Right lung (tissue), 5 donors: ENCODE results near the gene WDR5. TPM values are rescaled to one million over a fixed set of nuclear protein-coding genes. Genes with fewer than 3 reads are reported as not detected.
A peak's percentile ranks its signal among the peaks of the same experiment; 100 is the strongest.

ENCODE experiments used
- DNase-seq, 2 donors: peaks; one replicate each; pipeline ENCODE4 v3.0.0-alpha.2; 2013
- polyA plus RNA-seq, 5 donors: library from polyadenylated mRNA; unstranded; fragments of 120-200 nt; gene quantifications; one replicate each; pipeline versions ENCODE4 v1.2.1 to v1.2.3, GENCODE V29; 2013; ENCODE audit warnings: inconsistent platforms in 1 of 5, low replicate concordance in 1 of 5; ENCODE audit not compliant: insufficient read length in 5 of 5, insufficient read depth in 1 of 5

The WDR5 gene
- polyA plus RNA-seq, 5 donors: 27.4 to 38.5 (median 30.8) TPM

DNA sequence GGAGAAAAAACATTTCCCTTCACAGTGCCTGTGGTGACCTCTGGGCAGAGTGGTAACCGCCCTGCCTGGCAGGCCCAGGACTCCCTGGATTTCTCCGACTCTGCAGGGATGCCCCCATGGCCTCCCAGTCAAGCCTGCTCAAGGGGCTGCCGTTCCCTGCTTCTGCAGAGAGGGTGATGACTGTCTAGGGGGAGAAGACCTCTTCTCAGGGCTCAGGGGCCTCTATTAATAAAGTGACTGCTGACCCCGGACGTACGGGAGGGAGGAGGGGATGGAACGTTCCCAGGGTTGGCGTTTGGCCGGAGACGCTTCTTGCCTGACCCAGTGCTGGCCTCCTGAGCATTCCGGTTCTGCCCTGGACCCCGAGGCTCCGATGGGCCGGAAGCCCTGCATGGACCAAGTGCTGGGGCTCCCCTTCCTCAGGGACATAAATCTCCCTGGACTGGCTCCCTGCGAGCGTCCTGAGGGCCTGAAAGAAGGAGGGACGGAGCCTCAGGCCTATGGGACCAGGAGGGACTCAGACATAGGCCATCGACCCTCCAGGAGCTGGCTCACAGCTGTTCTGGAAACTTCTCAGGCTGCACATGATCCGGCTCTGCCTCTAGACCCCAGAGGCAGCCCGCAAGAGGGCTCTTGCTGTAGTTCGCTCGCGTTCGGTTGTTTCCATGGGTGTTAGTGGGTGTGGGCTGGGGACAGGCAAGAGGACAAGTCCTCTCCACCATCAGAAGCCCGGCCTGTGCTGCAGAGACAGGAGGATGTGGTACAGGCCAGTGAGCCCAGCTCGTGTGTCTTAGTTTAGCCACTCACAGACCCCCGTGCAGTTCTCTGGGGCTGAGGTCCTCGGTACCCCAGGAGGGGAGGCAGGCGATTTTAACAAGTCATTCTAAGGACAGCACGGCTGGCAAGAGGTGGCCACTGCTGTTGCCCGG lies 36.6 kb downstream of the WDR5 start:
- peak in 1 of 2 donors; percentile 29 for DNase-seq

DNA sequence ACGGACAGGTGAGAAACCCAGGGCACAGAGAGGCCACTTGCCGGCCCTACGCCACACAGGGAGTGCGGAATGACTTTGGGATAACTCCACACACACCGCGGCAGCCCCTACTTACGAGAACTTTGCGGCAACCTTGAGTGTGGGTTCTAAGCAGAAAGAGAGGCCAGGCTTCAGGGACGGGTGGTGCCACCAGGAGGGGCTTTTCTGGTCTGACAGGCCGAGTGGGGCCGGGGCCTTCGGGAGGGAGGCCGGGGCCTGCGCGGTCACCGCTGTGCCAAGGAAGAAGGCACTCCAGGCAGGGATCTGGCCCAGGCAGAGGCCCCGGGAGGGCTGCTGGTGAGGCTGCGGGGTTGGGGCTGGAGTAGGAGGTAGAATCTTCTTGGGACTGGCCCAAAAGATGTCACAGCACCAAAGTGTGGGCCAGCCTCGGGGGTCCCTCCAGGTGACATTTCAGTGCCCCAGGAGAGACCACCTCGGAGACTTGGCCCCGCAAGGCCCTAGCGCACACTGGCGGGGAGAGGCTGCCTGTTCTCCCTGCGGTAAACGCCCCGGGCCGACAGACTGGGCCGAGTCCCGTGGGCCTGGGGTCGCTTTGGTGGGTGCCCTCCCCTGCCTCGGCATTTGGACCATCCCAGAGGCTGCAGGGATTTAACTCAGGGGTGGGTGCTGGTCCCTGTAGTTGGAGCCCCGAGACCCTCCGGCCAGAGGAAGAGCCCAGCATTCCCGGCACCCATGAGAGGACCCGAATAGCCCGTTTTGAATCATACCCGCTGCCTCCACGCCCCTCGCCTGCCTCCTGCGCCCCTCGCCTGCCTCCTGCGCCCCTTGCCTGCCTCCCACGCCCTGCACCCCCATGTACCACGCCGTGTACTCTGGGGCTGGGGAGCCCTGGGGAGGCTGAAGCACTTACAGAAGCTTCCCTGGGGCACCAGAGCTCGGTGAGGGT lies 37.5 kb downstream of the WDR5 start:
- no peak for DNase-seq

DNA sequence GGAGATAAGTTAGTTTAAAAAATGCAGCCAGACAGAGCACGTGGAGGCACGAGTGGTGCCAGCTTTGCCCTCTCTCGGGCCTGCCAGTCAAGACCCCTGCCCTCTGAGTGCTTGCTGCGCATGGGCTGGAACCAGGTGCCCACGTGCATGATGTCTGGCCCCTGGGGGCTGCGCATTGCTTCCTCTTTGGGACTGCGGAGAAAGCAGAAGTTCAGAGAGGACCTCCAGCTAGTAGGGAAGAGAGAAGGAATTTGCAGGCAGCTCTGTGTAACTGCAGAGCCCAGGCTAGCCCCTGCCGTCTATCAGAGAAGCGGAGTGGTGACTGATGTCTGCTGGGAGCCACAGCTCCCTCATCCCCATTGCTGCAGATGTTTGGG lies 38.2 kb downstream of the WDR5 start:
- DNase-seq: no peak

DNA sequence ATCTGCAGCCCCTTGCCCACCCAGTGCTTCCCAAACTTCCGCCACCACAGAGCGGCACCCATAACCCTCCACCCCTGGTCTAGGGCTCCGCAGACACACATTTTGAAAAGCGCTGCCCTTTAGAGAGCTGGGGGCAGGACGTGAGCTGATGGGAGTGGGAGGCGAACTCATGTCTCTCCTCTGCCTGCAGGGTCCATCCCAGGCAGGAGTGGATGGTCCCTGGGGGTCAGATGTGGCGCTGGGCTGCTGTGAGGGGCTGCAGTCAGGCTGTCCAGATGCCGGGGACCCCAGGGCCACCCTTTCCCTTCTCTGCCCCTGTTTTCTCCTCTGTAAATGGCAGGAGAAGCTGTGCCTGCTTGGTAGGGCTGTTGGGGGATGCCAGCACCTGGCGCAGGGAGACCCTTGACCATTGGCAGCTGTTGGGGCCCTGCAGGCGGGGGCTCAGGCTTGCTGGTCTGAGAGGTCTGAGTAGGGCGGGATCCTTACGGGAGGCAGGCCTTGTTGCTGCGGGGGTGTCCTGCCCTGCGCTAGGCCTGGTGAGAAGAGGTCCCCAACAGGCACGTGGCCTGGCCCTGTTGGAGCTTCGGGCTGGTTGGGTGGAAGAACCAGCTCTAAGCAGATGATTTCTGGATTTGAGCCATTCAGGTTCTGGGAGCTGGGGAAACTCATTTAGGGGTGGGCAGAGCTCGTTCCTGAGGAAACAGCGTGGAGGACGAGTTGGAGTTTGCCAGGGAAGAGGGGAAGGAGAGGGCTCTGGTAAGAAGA lies 38.8 kb downstream of the WDR5 start:
- DNase-seq: no peak

DNA sequence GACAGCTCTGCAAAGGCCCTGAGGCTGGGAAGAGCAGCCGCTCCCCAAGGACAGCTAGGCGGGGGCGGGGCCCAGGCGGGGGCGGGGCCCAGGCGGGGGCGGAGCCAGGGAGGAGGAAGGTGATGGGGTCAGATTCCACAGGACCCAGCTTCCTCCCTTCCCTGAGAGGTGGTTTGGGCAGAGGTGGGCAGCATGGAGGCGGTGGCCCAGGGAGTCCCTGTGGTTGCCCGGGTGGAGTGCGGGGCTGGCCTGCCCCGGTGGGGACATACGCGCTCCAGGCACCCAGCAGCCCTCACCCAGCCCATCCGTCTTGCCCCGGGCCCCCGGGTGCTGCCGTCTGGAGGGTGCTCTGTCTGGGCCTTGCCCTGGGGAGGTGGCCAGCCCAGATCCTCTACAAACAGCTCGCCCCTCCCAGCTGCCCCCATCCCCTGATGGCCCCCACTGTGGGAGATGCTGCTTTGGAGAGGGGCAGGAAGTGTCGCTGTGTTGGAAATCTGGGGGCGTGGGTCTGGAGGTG lies 39.5 kb downstream of the WDR5 start:
- DNase-seq: no peak

DNA sequence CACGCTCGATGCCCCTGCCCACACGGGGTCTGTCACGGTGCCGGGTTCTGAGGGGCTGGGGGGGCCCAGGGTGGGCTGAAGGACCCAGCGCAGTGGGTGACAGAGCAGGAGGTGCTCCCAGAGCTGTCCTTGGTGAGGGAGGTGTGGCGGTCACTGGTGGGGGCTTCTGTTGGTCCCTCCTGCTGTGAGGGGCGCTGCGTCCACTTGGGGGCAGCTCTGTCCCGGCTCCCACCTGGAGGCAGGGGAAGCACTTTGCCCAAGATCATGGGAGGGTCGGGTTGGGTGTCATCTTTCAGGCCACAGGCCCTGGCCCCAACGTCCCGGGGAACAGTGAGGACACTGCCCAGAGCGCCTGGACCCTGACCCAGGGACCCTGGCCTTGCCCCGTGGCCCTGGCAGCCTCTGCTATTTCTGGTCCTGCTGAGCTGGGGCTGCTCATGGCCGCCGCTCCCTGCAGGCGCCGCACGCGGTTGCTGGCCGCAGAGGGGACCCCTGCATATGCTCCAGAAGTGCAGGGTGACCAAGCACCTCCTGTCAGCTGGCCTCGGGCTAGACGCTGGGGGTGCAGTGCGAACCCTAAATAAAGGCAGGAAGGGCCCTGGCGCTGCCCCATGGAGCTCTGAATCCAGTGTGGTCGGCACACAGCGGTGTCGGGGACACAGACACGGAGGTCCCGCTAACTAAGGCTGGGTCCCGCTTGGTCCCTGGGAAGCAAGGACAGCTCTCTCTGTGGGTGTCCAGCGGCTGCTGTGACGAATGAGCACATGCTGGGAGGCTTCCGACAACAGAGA lies 40.1 kb downstream of the WDR5 start:
- DNase-seq: peak in 1 of 2 donors; percentile 21

DNA sequence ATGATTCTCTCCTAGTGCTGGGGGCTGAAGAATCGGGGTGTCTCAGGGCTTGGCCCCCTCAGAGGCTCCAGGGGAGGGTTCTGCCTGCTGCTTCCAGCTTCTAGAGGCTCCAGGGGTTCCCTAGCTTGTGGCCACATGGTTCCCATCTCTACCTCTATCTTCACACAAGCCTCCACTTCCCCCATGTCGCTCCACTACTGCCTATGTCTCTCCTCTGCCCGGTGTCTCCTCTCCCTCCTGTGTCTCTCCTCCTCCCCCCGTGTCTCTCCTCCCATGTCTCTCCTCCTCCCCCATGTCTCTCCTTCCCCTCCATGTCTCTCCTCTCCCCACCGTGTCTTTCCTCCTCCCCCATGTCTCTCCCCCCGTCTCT lies 40.7 kb downstream of the WDR5 start:
- no peak for DNase-seq

DNA sequence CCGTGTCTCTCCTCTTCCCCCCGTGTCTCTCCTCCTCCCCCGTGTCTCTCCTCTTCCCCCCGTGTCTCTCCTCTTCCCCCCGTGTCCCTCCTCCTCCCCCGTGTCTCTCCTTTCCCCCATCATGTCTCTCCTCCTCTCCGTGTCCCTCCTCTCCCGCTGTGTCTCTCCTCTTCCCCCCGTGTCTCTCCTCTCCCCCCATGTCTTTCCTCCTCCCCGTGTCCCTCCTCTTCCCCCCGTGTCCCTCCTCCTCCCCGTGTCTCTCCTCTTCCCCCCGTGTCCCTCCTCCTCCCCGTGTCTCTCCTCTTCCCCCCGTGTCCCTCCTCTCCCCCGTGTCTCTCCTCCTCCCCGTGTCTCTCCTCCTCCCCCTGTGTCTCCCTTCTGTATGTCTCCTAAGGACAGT lies 41.3 kb downstream of the WDR5 start:
- DNase-seq: no peak

DNA sequence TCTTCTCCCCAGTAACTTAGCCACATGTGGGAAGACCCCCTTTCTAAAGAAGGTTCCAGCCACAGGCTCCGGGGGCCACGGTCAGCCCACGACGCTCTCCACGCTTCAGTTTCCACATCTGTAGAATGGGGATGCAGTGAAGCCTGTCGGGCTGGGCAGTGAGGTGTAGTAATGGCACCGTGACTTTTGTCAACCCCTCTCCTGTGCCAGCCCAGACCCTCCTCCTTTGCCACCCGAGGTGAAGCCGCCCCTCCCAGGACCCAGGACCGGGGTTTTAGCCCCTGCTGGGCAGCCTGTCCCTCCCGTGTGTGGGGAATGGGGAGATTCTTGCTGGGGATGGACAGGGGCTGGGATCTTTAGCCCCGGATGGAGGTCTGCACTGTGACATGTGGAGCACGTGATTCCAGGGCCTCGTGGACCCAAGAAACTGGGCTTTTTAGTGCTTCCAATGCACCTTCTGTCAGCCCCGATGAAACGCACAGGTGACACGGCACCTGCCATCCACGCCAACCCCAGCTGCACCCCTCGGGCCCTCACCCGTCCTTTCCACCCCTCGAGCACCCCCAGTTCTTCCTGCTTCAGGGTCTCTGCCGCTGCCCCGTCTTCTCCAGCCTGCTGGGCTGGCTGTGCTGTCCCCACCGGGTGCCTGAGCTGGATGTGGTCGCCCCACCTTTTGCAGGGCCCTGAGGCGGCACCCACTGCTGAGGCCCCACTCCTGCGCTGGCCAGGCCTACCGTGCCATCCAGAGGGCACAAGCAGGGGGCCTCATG lies 41.9 kb downstream of the WDR5 start:
- DNase-seq: no peak

DNA sequence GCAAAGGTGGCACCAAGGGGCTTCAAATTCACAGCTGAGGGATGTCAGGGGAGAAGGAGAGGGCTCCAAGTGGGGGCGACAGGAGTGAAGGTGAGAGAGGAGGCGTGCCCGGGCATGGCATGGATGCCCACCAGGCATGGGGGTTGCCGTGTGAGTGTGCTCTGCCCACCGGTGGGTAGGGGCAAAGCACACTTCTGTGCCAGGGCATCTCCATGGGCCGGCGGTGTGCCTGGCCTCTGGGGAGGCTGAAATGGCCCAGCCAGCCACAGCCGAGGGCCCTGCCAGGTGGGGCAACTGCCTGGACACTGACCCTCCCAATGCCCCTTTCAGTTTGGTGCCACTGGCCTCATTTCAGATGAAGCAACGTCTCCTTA lies 42.5 kb downstream of the WDR5 start:
- no peak for DNase-seq

DNA sequence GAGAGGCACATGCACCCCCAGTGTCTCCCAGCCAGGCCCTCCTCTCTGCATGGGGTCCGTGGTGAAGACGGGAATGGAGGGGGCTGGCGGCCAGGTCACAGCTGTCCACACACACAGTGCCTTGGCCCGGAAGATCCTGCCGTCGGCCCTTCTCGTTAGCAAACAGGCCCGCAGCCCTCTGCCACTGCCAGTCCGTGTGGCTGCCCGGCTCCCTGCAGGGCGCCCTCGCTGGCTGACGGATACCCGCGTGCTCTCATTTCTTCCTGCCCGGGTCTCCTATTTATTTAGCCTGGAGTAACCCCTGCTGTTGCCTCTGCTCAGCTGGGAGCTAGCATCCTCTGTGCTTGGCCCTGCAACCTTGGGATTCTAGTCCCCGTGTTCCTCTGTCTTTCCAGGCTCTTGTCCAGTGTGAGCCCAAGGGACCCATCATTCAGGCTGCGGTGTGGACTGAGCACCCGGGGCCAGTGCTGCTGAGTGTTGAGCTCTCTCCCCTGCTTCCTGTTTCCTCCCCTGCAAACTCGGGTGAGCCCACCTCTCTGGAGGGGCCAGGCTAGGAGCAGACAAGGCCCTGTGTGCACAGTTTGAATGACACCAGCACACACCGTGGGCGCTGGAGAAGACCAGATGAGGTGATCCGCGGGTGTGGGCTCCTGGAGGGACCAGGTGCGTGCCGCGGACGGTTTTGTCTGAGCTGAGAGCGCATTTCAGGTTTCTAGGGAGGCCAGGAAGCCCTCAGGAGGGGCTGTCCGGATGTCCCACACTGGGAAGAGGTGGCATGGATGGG lies 43.1 kb downstream of the WDR5 start:
- DNase-seq: no peak

DNA sequence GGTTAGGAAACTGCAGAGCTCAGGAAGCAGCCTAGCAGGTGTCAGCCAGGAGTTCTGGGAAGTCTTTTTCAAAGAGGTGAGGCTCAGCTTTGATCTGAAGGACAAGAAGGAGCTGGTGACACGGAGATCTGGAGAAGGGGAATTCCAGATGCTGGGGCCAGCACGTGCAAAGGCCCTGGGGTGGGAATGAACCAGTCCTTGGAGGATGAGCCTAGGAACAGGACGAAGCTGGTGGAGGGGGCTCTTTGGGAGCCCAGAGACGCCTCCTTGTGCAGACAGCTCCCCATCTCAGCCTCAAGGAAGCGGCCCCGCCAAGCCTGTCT lies 43.7 kb downstream of the WDR5 start:
- no peak for DNase-seq

DNA sequence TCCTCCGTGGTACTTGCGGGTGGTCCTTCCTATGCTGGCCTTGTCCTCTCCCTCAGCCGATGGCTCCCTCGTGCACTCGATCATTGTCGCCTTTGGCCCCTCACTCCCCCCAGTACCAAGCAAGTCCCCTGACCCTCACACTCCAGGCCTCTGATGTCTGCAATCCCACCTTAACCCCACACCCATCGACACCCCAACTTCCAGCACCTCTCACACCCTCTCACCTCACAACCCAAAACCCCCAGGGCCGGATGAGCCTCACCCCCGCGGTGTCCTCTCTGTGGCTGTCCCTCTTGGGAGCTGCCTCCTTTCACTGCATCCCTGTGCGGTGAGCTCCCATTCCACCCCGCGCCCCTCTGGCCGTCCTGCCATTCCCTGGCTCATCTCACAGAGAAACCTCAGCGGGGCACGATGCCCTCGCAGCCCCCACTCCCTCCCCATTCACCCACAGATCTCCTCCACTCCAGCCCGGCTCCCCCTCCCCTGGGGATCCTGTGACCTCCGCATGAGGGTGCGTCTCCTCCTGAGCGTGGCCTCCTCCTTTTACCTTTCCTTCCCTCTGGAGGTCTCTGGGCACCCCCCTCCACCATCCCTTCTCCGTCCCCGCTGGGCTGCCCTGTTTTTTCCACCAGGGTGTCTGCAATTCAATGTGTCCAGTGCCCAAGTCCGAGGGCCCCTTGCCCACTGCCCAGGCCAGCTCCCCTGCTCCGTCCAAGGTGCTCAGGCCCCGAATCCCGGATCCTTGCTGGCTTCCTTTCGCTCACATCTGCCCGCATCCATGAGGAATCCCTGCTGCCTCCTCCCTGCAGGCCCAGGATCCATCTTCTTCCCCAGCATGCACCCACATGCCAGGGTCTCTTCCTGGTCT lies 44.3 kb downstream of the WDR5 start:
- no peak for DNase-seq

DNA sequence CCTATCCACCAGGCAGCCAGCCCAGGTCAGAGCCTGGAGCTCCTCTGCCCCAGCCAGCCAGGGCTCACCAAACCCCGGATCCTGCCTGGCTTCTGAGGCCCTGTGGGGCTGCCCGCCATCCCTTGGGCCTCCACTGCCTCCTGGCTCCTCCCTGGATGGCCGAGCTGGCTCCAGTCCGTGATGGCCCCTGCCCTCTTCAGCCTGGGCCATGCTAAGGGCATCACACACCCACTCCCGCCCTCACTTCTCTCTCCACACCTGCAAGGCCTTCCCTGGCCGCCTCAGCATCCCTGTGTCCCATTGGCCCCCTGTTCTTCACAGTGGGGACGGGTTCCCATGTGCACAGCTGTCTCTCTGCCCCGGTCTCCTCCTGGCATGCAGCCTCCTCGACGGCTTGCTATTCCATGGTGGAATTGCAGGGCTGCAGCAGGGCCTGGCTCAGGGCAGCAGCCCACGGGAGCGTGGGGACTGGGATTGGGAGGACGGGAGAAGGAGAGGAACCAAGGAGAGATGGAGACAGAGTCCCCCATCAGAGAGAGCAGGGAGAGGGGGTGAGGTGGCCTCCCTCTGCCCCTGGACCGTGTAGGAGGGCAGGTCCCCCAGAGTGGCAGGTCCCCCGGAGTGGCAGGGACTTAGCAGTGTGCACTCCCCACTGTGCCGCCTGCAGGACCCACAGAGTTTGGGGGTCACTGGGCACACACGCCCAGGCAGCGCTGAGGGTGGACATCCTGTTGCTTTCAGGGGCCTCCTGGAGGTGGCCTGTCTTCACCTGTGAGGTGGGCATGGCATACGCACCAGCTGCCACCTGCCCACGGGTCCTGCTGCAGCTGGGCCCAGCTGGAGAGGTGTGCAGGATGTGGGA lies 45.1 kb downstream of the WDR5 start:
- DNase-seq: no peak

DNA sequence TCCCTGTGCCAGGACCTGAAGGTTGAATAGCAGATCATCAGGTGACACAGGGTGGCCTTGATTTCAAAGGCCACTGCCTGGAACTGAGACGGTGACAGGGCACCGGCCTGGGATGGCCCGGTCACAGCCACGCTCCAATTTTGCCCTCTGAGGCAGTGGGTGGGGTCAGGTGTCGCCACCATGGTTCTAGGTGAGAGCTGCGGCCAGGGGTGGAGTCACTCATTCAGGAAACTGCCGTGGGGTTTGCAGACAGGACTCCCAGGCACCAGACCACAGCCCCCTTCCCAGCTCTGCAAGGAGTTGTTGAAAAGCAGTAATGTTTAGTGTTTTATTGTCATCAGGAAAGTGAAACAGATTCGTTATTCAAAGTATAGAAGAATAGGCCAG lies 45.8 kb downstream of the WDR5 start:
- no peak for DNase-seq

DNA sequence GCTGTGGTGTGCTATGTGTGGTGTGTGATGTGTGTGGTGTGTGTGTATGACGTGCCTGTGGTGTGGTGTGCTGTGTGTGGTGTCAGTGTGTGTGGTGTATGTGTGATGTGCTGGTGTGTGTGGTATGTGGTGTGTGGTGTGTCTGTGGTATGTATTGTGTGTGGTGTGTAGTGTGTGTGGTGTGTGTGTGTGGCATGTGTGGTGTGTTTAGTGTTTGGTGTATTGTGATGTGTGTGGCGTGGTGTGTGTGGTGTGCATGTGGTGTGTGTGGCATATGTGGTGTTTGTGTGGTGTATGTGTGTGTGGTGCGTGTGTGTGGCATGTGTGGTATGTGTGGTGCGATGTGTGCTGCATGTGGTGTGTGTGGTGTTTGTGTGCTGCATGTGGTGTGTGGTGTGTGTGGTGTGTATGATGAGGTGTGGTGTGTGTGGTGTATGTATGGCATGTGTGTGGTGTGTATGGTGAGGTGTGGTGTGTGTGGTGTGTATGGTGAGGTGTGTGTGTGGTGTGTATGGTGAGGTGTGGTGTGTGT lies 46.7 kb downstream of the WDR5 start:
- DNase-seq: no peak

DNA sequence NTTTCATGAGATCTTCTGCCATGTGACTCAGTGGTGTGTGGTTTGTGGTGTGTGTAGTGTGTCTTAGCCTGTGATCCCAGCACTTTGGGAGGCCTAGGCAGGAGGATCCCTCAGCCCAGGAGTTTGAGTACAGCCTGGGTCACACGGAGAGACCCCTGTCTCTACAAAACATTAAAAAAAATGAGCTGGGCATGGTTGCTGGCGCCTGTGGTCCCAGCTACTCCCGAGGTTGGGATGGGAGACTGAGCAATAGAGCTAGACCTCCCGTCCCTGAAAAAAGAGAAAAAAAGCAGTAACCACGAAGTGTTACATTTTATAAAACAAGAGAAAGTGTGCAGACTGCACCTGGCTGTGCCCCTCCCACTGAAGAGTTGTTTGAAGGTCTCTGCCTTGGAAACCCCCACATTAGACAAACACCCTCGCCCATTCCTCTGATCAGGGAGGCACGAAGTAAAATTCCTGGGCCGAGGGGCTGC lies 49.7 kb downstream of the WDR5 start:
- no peak for DNase-seq
